Measurements from ENCODE around the gene PRKG1.

DNA sequence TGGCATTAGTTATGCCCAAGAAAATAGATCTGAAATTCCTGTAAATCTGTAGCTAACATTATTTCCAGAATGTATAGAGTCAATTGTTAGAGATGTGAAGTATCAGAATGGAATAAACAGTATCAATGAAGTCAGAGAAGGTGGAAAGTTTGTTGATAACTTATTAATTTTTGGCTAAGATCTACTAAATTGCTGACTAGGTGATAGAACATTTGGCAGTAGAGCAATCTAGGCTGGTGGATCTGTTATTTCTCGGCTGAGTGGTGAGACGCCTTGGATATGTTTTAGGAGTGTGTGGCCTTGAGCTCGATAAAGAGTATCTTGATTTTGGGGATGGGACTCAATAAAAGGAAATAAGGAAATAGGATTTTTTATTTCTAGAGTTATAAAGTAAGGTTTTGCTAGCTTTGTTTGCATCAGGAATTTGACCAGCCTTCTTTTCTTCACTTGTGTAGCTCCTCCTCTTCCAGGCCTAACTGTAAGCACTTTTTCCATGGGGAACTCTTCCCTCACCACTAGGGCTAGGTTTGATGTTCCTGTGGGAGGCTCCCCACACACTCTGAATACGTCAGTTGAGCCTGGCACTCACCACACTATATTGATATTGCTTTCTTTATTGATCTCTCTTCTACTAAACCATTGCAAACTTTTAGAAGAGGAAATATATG, 711.9 kb downstream of the PRKG1 start:
- no peak for TF ChIP-seq POLR2A (IDR thresholded peaks at IDR 0.05)
- TF ChIP-seq, protein P1, sequence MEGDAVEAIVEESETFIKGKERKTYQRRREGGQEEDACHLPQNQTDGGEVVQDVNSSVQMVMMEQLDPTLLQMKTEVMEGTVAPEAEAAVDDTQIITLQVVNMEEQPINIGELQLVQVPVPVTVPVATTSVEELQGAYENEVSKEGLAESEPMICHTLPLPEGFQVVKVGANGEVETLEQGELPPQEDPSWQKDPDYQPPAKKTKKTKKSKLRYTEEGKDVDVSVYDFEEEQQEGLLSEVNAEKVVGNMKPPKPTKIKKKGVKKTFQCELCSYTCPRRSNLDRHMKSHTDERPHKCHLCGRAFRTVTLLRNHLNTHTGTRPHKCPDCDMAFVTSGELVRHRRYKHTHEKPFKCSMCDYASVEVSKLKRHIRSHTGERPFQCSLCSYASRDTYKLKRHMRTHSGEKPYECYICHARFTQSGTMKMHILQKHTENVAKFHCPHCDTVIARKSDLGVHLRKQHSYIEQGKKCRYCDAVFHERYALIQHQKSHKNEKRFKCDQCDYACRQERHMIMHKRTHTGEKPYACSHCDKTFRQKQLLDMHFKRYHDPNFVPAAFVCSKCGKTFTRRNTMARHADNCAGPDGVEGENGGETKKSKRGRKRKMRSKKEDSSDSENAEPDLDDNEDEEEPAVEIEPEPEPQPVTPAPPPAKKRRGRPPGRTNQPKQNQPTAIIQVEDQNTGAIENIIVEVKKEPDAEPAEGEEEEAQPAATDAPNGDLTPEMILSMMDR (IDR thresholded peaks at IDR 0.05) = no peak
